SK-N-SH (cell line): ENCODE data around the gene NCOA5. TPM values are rescaled to one million over a fixed set of nuclear protein-coding genes. Genes with fewer than 3 reads are reported as not detected.

Experiments
- CTCF ChIA-PET: fragments of 300-600, 350-600 bp; formaldehyde crosslinking; extraction: SDS; loops from one replicate; lab custom pipeline; 2021; lab: Yijun Ruan, JAX
- POLR2A ChIA-PET: fragments of 350-600 bp; sonication (Branson Sonifier 250); formaldehyde crosslinking; extraction: SDS; loops from one replicate; lab custom pipeline; 2020; ENCODE audit warnings: antibody characterized with exemption, inconsistent platforms; lab: Yijun Ruan, JAX
- DNase-seq: peaks from one replicate; pipeline ENCODE4 v3.0.0; 2012
- H2AFZ ChIP-seq: fragments of 200-600 bp; sonication (generic); 2 replicates; pipeline ENCODE4 v1.8.1; 2016; ENCODE audit warnings: antibody characterized with exemption, mild to moderate bottlenecking, low read depth
- H3F3A ChIP-seq: fragments of 200-600 bp; sonication (generic); replicated peaks from 2 replicates; pipeline ENCODE3; 2016; ENCODE audit warnings: antibody characterized with exemption, mild to moderate bottlenecking; ENCODE audit not compliant: insufficient read depth
- H3K27ac ChIP-seq, 2 experiments: fragments of 200-500 bp in 1 of 2; fragments of 200-600 bp in 1 of 2; sonication (Bioruptor generic) in 1 of 2; sonication (generic), shearing (Covaris generic) in 1 of 2; 2 replicates each; pipeline versions ENCODE4 v1.5.1 to v1.6.1; 2014 to 2016; ENCODE audit warnings: low read depth in 2 of 2, inconsistent platforms in 1 of 2, low read length in 1 of 2, mild to moderate bottlenecking in 1 of 2, mixed read lengths in 1 of 2
- H3K27me3 ChIP-seq: fragments of 200-600 bp; sonication (generic), shearing (Covaris generic); 2 replicates; pipeline ENCODE4 v1.6.1; 2016; ENCODE audit warnings: mixed run types; ENCODE audit not compliant: insufficient read depth
- H3K36me3 ChIP-seq, 2 experiments: fragments of 200-500 bp in 1 of 2; fragments of 200-600 bp in 1 of 2; sonication (Bioruptor generic) in 1 of 2; sonication (generic) in 1 of 2; replicated peaks in 1 of 2; 2 replicates each; pipeline versions ENCODE3 to v1.5.1; 2014 to 2016; ENCODE audit warnings: low read length in 1 of 2, mild to moderate bottlenecking in 1 of 2; ENCODE audit not compliant: insufficient read depth in 2 of 2, control insufficient read depth in 1 of 2
- H3K4me1 ChIP-seq, 2 experiments: fragments of 200-500 bp in 1 of 2; fragments of 200-600 bp in 1 of 2; sonication (Bioruptor generic) in 1 of 2; sonication (generic), shearing (Covaris generic) in 1 of 2; 2 replicates each; pipeline versions ENCODE4 v1.5.1 to v1.6.1; 2014 to 2016; ENCODE audit warnings: low read depth in 1 of 2, low read length in 1 of 2, mixed run types in 1 of 2; ENCODE audit not compliant: insufficient read depth in 2 of 2, control insufficient read depth in 1 of 2
- H3K4me2 ChIP-seq: fragments of 200-600 bp; sonication (generic), shearing (Covaris generic); 2 replicates; pipeline ENCODE4 v1.6.1; 2017; ENCODE audit warnings: mixed run types
- H3K4me3 ChIP-seq, 2 experiments: fragments of 200-500 bp in 1 of 2; fragments of 200-600 bp in 1 of 2; sonication (Bioruptor generic) in 1 of 2; sonication (generic), shearing (Covaris generic) in 1 of 2; 2 replicates each; pipeline versions ENCODE4 v1.5.1 to v1.8.1; 2014 to 2016; ENCODE audit warnings: low read depth in 2 of 2, inconsistent platforms in 1 of 2, low read length in 1 of 2, mild to moderate bottlenecking in 1 of 2, mixed read lengths in 1 of 2, moderate library complexity in 1 of 2
- H3K79me2 ChIP-seq: fragments of 200-600 bp; sonication (generic); 2 replicates; pipeline ENCODE4 v1.8.1; 2017; ENCODE audit warnings: mild to moderate bottlenecking; ENCODE audit not compliant: insufficient read depth
- H3K9ac ChIP-seq: fragments of 200-600 bp; sonication (generic); 2 replicates; pipeline ENCODE4 v1.6.1; 2017; ENCODE audit warnings: mixed run types
- H3K9me2 ChIP-seq: fragments of 200-600 bp; sonication (generic); 2 replicates; pipeline ENCODE4 v1.6.1; 2017; ENCODE audit warnings: mixed run types
- H3K9me3 ChIP-seq: fragments of 200-600 bp; sonication (generic); 2 replicates; pipeline ENCODE4 v1.6.1; 2017; ENCODE audit warnings: mixed run types, mild to moderate bottlenecking, moderate library complexity
- H4K20me1 ChIP-seq: fragments of 200-600 bp; sonication (generic); 2 replicates; pipeline ENCODE4 v1.6.1; 2017; ENCODE audit warnings: mild to moderate bottlenecking, mixed run types; ENCODE audit not compliant: insufficient read depth
- EP300 ChIP-seq, 2 experiments: IDR thresholded peaks; 2 replicates each; pipeline versions ENCODE4 v1.4.0 to v1.6.1; 2012; ENCODE audit warnings: borderline replicate concordance in 1 of 2, low read depth in 1 of 2, low read length in 1 of 2
- EZH2phosphoT487 ChIP-seq: fragments of 200-600 bp; sonication (generic); IDR thresholded peaks from 2 replicates; pipeline ENCODE4 v1.6.1; 2017; ENCODE audit warnings: low read depth, mixed run types, mild to moderate bottlenecking, antibody characterized with exemption, moderate library complexity, borderline replicate concordance
- FOSL2 ChIP-seq: IDR thresholded peaks from 2 replicates; pipeline ENCODE4 v1.4.0; 2012; ENCODE audit warnings: low read depth, mild to moderate bottlenecking, moderate library complexity, borderline replicate concordance
- FOXJ3 ChIP-seq: sonication (generic); formaldehyde crosslinking; IDR thresholded peaks from 2 replicates; pipeline ENCODE4 v1.5.1; 2020; ENCODE audit warnings: mild to moderate bottlenecking, missing genetic modification reagents
- GATA2 ChIP-seq: sonication (generic); formaldehyde crosslinking; IDR thresholded peaks from 2 replicates; pipeline ENCODE4 v1.5.0; 2020; ENCODE audit warnings: mild to moderate bottlenecking, missing genetic modification reagents
- IRF3 ChIP-seq: fragments of 150-350 bp; IDR thresholded peaks from 2 replicates; pipeline ENCODE4 v1.6.1; 2016; ENCODE audit warnings: mild to moderate bottlenecking, low read depth, low read length
- JUND ChIP-seq: IDR thresholded peaks from 2 replicates; pipeline ENCODE4 v1.4.0; 2012
- MAX ChIP-seq: IDR thresholded peaks from 2 replicates; pipeline ENCODE4 v1.4.0; 2012; ENCODE audit warnings: low read depth
- MEF2A ChIP-seq: IDR thresholded peaks from 2 replicates; pipeline ENCODE4 v1.4.0; 2012; ENCODE audit warnings: low read depth, borderline replicate concordance
- NFIC ChIP-seq: IDR thresholded peaks from 2 replicates; pipeline ENCODE4 v1.4.0; 2012; ENCODE audit warnings: borderline replicate concordance
- PBX3 ChIP-seq: IDR thresholded peaks from 2 replicates; pipeline ENCODE4; 2012
- RAD21 ChIP-seq: IDR thresholded peaks from 2 replicates; pipeline ENCODE4 v1.6.1; 2012; ENCODE audit warnings: mild to moderate bottlenecking, low read length
- RCOR1 ChIP-seq: fragments of 150-350 bp; IDR thresholded peaks from 2 replicates; pipeline ENCODE4 v1.6.1; 2017; ENCODE audit warnings: antibody characterized with exemption, low read length
- RFX5 ChIP-seq: IDR thresholded peaks from 2 replicates; pipeline ENCODE4 v1.6.1; 2012; ENCODE audit warnings: mild to moderate bottlenecking, improper control_type of control experiment, low read length
- RXRA ChIP-seq: IDR thresholded peaks from 2 replicates; pipeline ENCODE4 v1.4.0; 2012; ENCODE audit warnings: low read depth, mild to moderate bottlenecking, borderline replicate concordance
- SIN3A ChIP-seq: IDR thresholded peaks from 2 replicates; pipeline ENCODE4 v1.6.1; 2012; ENCODE audit warnings: low read depth, mild to moderate bottlenecking, low read length, moderate library complexity, borderline replicate concordance
- SMC3 ChIP-seq: IDR thresholded peaks from 2 replicates; pipeline ENCODE4 v1.6.1; 2012; ENCODE audit warnings: low read depth, low read length, improper control_type of control experiment
- TAF1 ChIP-seq: IDR thresholded peaks from 2 replicates; pipeline ENCODE4 v1.6.1; 2012; ENCODE audit warnings: low read depth, mild to moderate bottlenecking, low read length, moderate library complexity, borderline replicate concordance
- USF1 ChIP-seq: IDR thresholded peaks from 2 replicates; pipeline ENCODE4 v1.4.0; 2012; ENCODE audit warnings: low read depth, borderline replicate concordance
- USF2 ChIP-seq: fragments of 150-350 bp; IDR thresholded peaks from 2 replicates; pipeline ENCODE4 v1.6.1; 2017; ENCODE audit warnings: antibody characterized with exemption, low read length, low read depth, borderline replicate concordance
- YY1 ChIP-seq: IDR thresholded peaks from 2 replicates; pipeline ENCODE4 v1.4.0; 2012; ENCODE audit warnings: low read depth, mild to moderate bottlenecking
- ZBTB33 ChIP-seq: IDR thresholded peaks from 2 replicates; pipeline ENCODE4 v1.4.0; 2012; ENCODE audit warnings: low read depth, borderline replicate concordance
- WGBS: methylation state at CpG from one replicate; pipeline ENCODE4 v1.1.6; 2017; ENCODE audit warnings: low lambda C conversion rate; 5-methylcytosine and 5-hydroxymethylcytosine counted together
- polyA plus RNA-seq, 3 experiments: library from polyadenylated mRNA; depleted of rRNA; stranded (reverse); fragments of >200 nt; gene quantifications; 2 replicates each; pipeline ENCODE4 v1.2.3, GENCODE V29; 2012

The NCOA5 gene
- polyA plus RNA-seq, 1 of the 3 experiments (the other 2 are of a cell fraction) = 20.4 TPM

GRCh38 chr20:46063652-46064054 is 26.1 kb downstream of the NCOA5 start:
- WGBS = 83% methylated on average over 3 of the region's 3 CpGs
- H4K20me1 ChIP-seq = peaks cover 18% of the 10 kb centered on the region; the same call in 1 of the 2 replicates
- H2AFZ ChIP-seq = no peak overlapping the region
- TF ChIP-seq TAF1 (no peak), FOSL2 (no peak), USF2 (no peak), MEF2A (no peak), PBX3 (no peak), EP300 (IDR thresholded peaks at IDR 0.05; ENCODE audit: borderline replicate concordance in 1 of 2, low read depth in 1 of 2, low read length in 1 of 2) (no peak)
- TF ChIP-seq, all 33 proteins: peak for 0
- Histone ChIP-seq H3K4me2 (no peak overlapping the region), H3K9ac (no peak overlapping the region), H3K27ac (no peak overlapping the region), H3K27me3 (no peaks in the 10 kb centered on the region), H3K79me2 (no peaks in the 10 kb centered on the region; the same call in 1 of the 2 replicates), H3K9me2 (no peaks in the 10 kb centered on the region), H3K9me3 (no peaks in the 10 kb centered on the region), H3K4me3 (no peak overlapping the region), H3F3A (peaks cover 5% of the 10 kb centered on the region), H3K36me3 (peaks cover 55 to 86% of the 10 kb centered on the region in 2 experiments), H3K4me1 (peaks cover 5 to 10% of the 10 kb centered on the region in 2 experiments; a peak in 2 of 4 replicates)
- ChIA-PET POLR2A (no interaction called here), CTCF (no interaction called here)
- DNase-seq = no peak

GRCh38 chr20:46063151-46063550 is 26.6 kb downstream of the NCOA5 start:
- no peak overlapping the region for H3K4me2 ChIP-seq
- H3K9me2 ChIP-seq = no peaks in the 10 kb centered on the region
- peaks cover 18% of the 10 kb centered on the region; the same call in 1 of the 2 replicates for H4K20me1 ChIP-seq
- TF ChIP-seq RFX5 (no peak), FOXJ3 (CRISPR knock-in tag) (no peak), GATA2 (CRISPR knock-in tag) (no peak), NFIC (no peak), USF1 (no peak), SMC3 (no peak), EZH2phosphoT487 (no peak), RCOR1 (no peak), RXRA (no peak), JUND (no peak), RAD21 (no peak), MAX (no peak), ZBTB33 (no peak), SIN3A (no peak), IRF3 (no peak), YY1 (no peak)
- TF ChIP-seq, all 33 proteins: peak for 0
- 94% methylated on average over 6 of the region's 8 CpGs for WGBS
- POLR2A ChIA-PET = no interaction called here
- Histone ChIP-seq H3K4me3 (no peak overlapping the region), H3F3A (peaks cover 5% of the 10 kb centered on the region), H2AFZ (no peak overlapping the region), H3K9ac (no peak overlapping the region), H3K36me3 (peaks cover 49 to 81% of the 10 kb centered on the region in 2 experiments), H3K79me2 (no peaks in the 10 kb centered on the region; the same call in 1 of the 2 replicates), H3K27ac (no peak overlapping the region), H3K27me3 (no peaks in the 10 kb centered on the region), H3K4me1 (peaks cover 5 to 10% of the 10 kb centered on the region in 2 experiments; a peak in 2 of 4 replicates), H3K9me3 (no peaks in the 10 kb centered on the region)
- DNase-seq = no peak
- CTCF ChIA-PET = interaction anchor here (2.1 kb wide), 1 partner anchor 48 kb away, joined by 5 read pairs; no protein-coding TSS in a partner anchor
